SK-N-SH treated with all-trans-retinoic acid at 6 μM for 48 hours (cell line): ENCODE measurements around the gene ZCCHC7.

Experiments used
- ATAC-seq: fragments of 200-7000 bp; cut with Tn5 transposase; 3 replicates; pipeline ENCODE4 v1.9.1; 2020; ENCODE audit warnings: mild to moderate bottlenecking, moderate library complexity
- ARNTL ChIP-seq: fragments of 450-650 bp; formaldehyde crosslinking; IDR thresholded peaks from 2 replicates; pipeline ENCODE4 v1.5.0; 2020; ENCODE audit warnings: low read depth, mild to moderate bottlenecking, moderate library complexity, borderline replicate concordance
- BACH2 ChIP-seq: fragments of 250-450 bp; sonication (Bioruptor Pico); IDR thresholded peaks from 2 replicates; pipeline ENCODE4 v1.9.0; 2021; ENCODE audit warnings: mild to moderate bottlenecking, borderline replicate concordance
- CREB5 ChIP-seq: fragments of 250-450 bp; sonication (Bioruptor Pico); IDR thresholded peaks from 2 replicates; pipeline ENCODE4 v1.5.1; 2020; ENCODE audit warnings: low read depth, mild to moderate bottlenecking, moderate library complexity
- CSDC2 ChIP-seq: fragments of 250-450 bp; sonication (Bioruptor Pico); IDR thresholded peaks from 2 replicates; pipeline ENCODE4 v1.5.0; 2020; ENCODE audit warnings: mild to moderate bottlenecking, moderate library complexity
- ESRRG ChIP-seq: fragments of 250-450 bp; sonication (Bioruptor Pico); IDR thresholded peaks from 2 replicates; pipeline ENCODE4 v1.6.1; 2021; ENCODE audit warnings: mild to moderate bottlenecking
- GLIS3 ChIP-seq: fragments of 250-450 bp; sonication (Bioruptor Pico); IDR thresholded peaks from 2 replicates; pipeline ENCODE4 v1.5.0; 2020; ENCODE audit warnings: mild to moderate bottlenecking, moderate library complexity
- ISL1 ChIP-seq: fragments of 250-450 bp; sonication (Bioruptor Pico); IDR thresholded peaks from 2 replicates; pipeline ENCODE4 v2.1.2; 2022; ENCODE audit warnings: mild to moderate bottlenecking, moderate library complexity
- OSR1 ChIP-seq: fragments of 250-450 bp; sonication (Bioruptor Pico); IDR thresholded peaks from 2 replicates; pipeline ENCODE4 v1.8.0; 2022; ENCODE audit warnings: moderate library complexity, mild to moderate bottlenecking, inconsistent platforms
- PPARA ChIP-seq: fragments of 250-450 bp; sonication (Bioruptor Pico); IDR thresholded peaks from 2 replicates; pipeline ENCODE4 v1.5.0; 2020; ENCODE audit warnings: mild to moderate bottlenecking, borderline replicate concordance
- RARB ChIP-seq: fragments of 250-450 bp; sonication (Bioruptor Pico); IDR thresholded peaks from 2 replicates; pipeline ENCODE4 v1.8.0; 2021; ENCODE audit warnings: mild to moderate bottlenecking, moderate library complexity
- SNAI2 ChIP-seq: fragments of 250-450 bp; sonication (Bioruptor Pico); IDR thresholded peaks from 2 replicates; pipeline ENCODE4 v1.5.0; 2020; ENCODE audit warnings: mild to moderate bottlenecking, moderate library complexity
- TOX ChIP-seq: fragments of 250-450 bp; sonication (Bioruptor Pico); IDR thresholded peaks from 2 replicates; pipeline ENCODE4 v1.8.0; 2021; ENCODE audit warnings: mild to moderate bottlenecking, moderate library complexity, borderline replicate concordance
- TSHZ2 ChIP-seq: fragments of 250-450 bp; sonication (Bioruptor Pico); IDR thresholded peaks from 2 replicates; pipeline ENCODE4 v1.5.0; 2020; ENCODE audit warnings: mild to moderate bottlenecking, moderate library complexity
- ZC3H10 ChIP-seq: fragments of 250-450 bp; sonication (Bioruptor Pico); IDR thresholded peaks from 2 replicates; pipeline ENCODE4 v1.5.1; 2021; ENCODE audit warnings: mild to moderate bottlenecking, moderate library complexity
- ZFP3 ChIP-seq: fragments of 250-450 bp; sonication (Bioruptor Pico); IDR thresholded peaks from 2 replicates; pipeline ENCODE4 v1.5.0; 2020; ENCODE audit warnings: mild to moderate bottlenecking, moderate library complexity
- ZFP30 ChIP-seq: fragments of 450-650 bp; formaldehyde crosslinking; IDR thresholded peaks from 2 replicates; pipeline ENCODE4 v1.5.0; 2022; ENCODE audit warnings: mild to moderate bottlenecking, moderate library complexity
- ZNF565 ChIP-seq: fragments of 450-650 bp; formaldehyde crosslinking; conservative IDR thresholded peaks from 2 replicates; pipeline ENCODE4 v1.5.0; 2020; ENCODE audit warnings: low read depth, mild to moderate bottlenecking, moderate library complexity
- ZNF70 ChIP-seq: fragments of 450-650 bp; formaldehyde crosslinking; IDR thresholded peaks from 2 replicates; pipeline ENCODE4 v1.5.0; 2020; ENCODE audit warnings: mild to moderate bottlenecking, moderate library complexity
- TF ChIP-seq, protein P1 (sequence below): fragments of 250-450 bp; sonication (Bioruptor Pico); IDR thresholded peaks from 2 replicates; pipeline ENCODE4 v1.8.0; 2021; ENCODE audit warnings: low read depth, mild to moderate bottlenecking, moderate library complexity, borderline replicate concordance
- TF ChIP-seq, protein P2 (sequence below): fragments of 250-450 bp; sonication (Bioruptor Pico); IDR thresholded peaks from 2 replicates; pipeline ENCODE4 v1.8.0; 2020; ENCODE audit warnings: mild to moderate bottlenecking, moderate library complexity, borderline replicate concordance

Gene ZCCHC7

GRCh38 chr9:37094751-37095150, 25.6 kb upstream of the ZCCHC7 start:
- no peak for ATAC-seq
- TF ChIP-seq ZNF70 (CRISPR knock-in tag): no peak
- no peak for TF ChIP-seq ZC3H10 (CRISPR knock-in tag)
- TF ChIP-seq, protein P1, sequence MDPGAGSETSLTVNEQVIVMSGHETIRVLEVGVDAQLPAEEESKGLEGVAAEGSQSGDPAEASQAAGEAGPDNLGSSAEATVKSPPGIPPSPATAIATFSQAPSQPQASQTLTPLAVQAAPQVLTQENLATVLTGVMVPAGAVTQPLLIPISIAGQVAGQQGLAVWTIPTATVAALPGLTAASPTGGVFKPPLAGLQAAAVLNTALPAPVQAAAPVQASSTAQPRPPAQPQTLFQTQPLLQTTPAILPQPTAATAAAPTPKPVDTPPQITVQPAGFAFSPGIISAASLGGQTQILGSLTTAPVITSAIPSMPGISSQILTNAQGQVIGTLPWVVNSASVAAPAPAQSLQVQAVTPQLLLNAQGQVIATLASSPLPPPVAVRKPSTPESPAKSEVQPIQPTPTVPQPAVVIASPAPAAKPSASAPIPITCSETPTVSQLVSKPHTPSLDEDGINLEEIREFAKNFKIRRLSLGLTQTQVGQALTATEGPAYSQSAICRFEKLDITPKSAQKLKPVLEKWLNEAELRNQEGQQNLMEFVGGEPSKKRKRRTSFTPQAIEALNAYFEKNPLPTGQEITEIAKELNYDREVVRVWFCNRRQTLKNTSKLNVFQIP (CRISPR knock-in tag): no peak
- no peak for TF ChIP-seq CSDC2 (CRISPR knock-in tag)

DNA sequence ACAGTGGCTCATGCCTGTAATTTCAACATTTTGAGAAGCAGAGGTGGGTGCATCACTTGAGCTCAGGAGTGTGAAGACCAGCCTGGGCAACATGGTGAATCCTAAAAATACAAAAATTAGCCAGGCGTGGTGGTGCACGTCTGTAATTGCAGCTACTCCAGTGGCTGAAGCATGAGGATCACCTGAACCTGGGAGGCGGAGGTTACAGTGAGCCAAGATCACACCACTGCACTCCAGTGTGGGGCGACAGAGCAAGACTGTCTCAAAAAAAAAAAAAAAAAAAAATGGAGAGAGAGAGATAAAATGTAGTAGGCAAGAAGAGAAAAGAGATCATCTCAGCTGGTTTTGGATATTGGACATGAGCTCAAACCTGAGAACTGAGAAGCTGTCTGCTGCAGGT, 23.7 kb upstream of the ZCCHC7 start:
- ATAC-seq: no peak
- TF ChIP-seq BACH2 (no peak), CSDC2 (CRISPR knock-in tag) (no peak), ZC3H10 (CRISPR knock-in tag) (no peak), ISL1 (CRISPR knock-in tag) (no peak), SNAI2 (no peak), ZFP30 (CRISPR knock-in tag) (no peak), GLIS3 (CRISPR knock-in tag) (no peak), ARNTL (CRISPR knock-in tag) (no peak), RARB (CRISPR knock-in tag) (no peak), ESRRG (CRISPR knock-in tag) (no peak), ZNF565 (CRISPR knock-in tag) (no peak), CREB5 (no peak), TSHZ2 (CRISPR knock-in tag) (no peak)

GRCh38 chr9:37097294-37097693, 23.1 kb upstream of the ZCCHC7 start:
- no peak for TF ChIP-seq RARB (CRISPR knock-in tag)
- TF ChIP-seq GLIS3 (CRISPR knock-in tag): no peak
- TF ChIP-seq ZFP3 (CRISPR knock-in tag): no peak
- no peak for TF ChIP-seq PPARA (CRISPR knock-in tag)
- TF ChIP-seq ESRRG (CRISPR knock-in tag): no peak
- TF ChIP-seq, protein P2, sequence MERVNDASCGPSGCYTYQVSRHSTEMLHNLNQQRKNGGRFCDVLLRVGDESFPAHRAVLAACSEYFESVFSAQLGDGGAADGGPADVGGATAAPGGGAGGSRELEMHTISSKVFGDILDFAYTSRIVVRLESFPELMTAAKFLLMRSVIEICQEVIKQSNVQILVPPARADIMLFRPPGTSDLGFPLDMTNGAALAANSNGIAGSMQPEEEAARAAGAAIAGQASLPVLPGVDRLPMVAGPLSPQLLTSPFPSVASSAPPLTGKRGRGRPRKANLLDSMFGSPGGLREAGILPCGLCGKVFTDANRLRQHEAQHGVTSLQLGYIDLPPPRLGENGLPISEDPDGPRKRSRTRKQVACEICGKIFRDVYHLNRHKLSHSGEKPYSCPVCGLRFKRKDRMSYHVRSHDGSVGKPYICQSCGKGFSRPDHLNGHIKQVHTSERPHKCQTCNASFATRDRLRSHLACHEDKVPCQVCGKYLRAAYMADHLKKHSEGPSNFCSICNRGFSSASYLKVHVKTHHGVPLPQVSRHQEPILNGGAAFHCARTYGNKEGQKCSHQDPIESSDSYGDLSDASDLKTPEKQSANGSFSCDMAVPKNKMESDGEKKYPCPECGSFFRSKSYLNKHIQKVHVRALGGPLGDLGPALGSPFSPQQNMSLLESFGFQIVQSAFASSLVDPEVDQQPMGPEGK (CRISPR knock-in tag): no peak
- TF ChIP-seq ZNF565 (CRISPR knock-in tag): no peak
- no peak for TF ChIP-seq CREB5
- TF ChIP-seq, protein P1 (CRISPR knock-in tag): no peak
- TF ChIP-seq ISL1 (CRISPR knock-in tag): no peak
- no peak for TF ChIP-seq TOX (CRISPR knock-in tag)
- no peak for TF ChIP-seq OSR1 (CRISPR knock-in tag)
- no peak for TF ChIP-seq SNAI2
- ATAC-seq: no peak
